K562 (cell line): ENCODE measurements around the gene MKLN1. TPM values are rescaled to one million over a fixed set of nuclear protein-coding genes. Genes with fewer than 3 reads are reported as not detected.

ENCODE experiments used
- ARID2 ChIP-seq: fragments of 450-650 bp; IDR thresholded peaks from 2 replicates; pipeline ENCODE4 v1.6.1; 2017; ENCODE audit warnings: antibody characterized with exemption, mild to moderate bottlenecking
- ARID3B ChIP-seq: fragments of 250-450 bp; sonication (Bioruptor Pico); IDR thresholded peaks from 2 replicates; pipeline ENCODE4 v1.4.0; 2020; ENCODE audit warnings: borderline replicate concordance
- CCNT2 ChIP-seq: IDR thresholded peaks from 2 replicates; pipeline ENCODE4 v1.6.1; 2011; ENCODE audit warnings: borderline replicate concordance, low read depth, mild to moderate bottlenecking, moderate library complexity, mixed read lengths, low read length; ENCODE audit not compliant: insufficient read length; ENCODE audit errors: extremely low read depth
- CHD4 ChIP-seq: fragments of 200-600 bp; sonication (generic); IDR thresholded peaks from 3 replicates; pipeline ENCODE4 v1.6.1; 2012; ENCODE audit warnings: low read depth, mild to moderate bottlenecking, mixed read lengths, low read length, inconsistent platforms; ENCODE audit not compliant: insufficient read depth, insufficient replicate concordance, poor library complexity, severe bottlenecking
- EP300 ChIP-seq: IDR thresholded peaks from 2 replicates; pipeline ENCODE4 v1.6.1; 2012; ENCODE audit warnings: low read length, improper control_type of control experiment
- ETS1 ChIP-seq: conservative IDR thresholded peaks from 2 replicates; pipeline ENCODE4 v1.6.1; 2011; ENCODE audit warnings: low read depth, mild to moderate bottlenecking, low read length; ENCODE audit not compliant: control insufficient read depth
- GABPB1 ChIP-seq: sonication (generic); formaldehyde crosslinking; IDR thresholded peaks from 2 replicates; pipeline ENCODE4 v1.8.0; 2022; ENCODE audit warnings: mild to moderate bottlenecking, missing genetic modification reagents
- GATA2 ChIP-seq: sonication (generic); formaldehyde crosslinking; IDR thresholded peaks from 2 replicates; pipeline ENCODE4 v1.4.0; 2020; ENCODE audit warnings: mild to moderate bottlenecking, missing genetic modification reagents
- KDM4B ChIP-seq, 2 experiments: fragments of 450-650 bp in 1 of 2; sonication (generic) in 1 of 2; IDR thresholded peaks; 2 replicates each; pipeline ENCODE4 v1.6.1; 2016 to 2017; ENCODE audit warnings: borderline replicate concordance in 2 of 2, antibody characterized with exemption in 1 of 2, low read depth in 1 of 2, mild to moderate bottlenecking in 1 of 2
- MAZ ChIP-seq, 2 experiments: fragments of 450-650 bp in 1 of 2; sonication (generic) in 1 of 2; formaldehyde crosslinking; IDR thresholded peaks in 1 of 2; conservative IDR thresholded peaks in 1 of 2; 2 replicates each; pipeline versions ENCODE4 v1.4.0 to v1.5.0; 2020; ENCODE audit warnings: mild to moderate bottlenecking in 1 of 2, missing genetic modification reagents in 1 of 2
- MCM3 ChIP-seq: fragments of 450-650 bp; IDR thresholded peaks from 2 replicates; pipeline ENCODE4 v1.6.1; 2016
- MCM7 ChIP-seq, 2 experiments: fragments of 450-650 bp; IDR thresholded peaks; 2 replicates each; pipeline ENCODE4 v1.6.1; 2016 to 2018
- MYNN ChIP-seq, 2 experiments: sonication (generic); formaldehyde crosslinking in 1 of 2; IDR thresholded peaks; 2 replicates each; pipeline versions ENCODE4 v1.5.0 to v1.6.1; 2016 to 2020; ENCODE audit warnings: antibody characterized with exemption in 1 of 2, missing genetic modification reagents in 1 of 2
- NKRF ChIP-seq: fragments of 450-650 bp; IDR thresholded peaks from 2 replicates; pipeline ENCODE4 v1.6.1; 2016; ENCODE audit warnings: borderline replicate concordance
- PCBP1 ChIP-seq: fragments of 200-400 bp; formaldehyde crosslinking; IDR thresholded peaks from 2 replicates; pipeline ENCODE4 v1.6.1; 2018; ENCODE audit warnings: mild to moderate bottlenecking, low read depth, low read length; ENCODE audit not compliant: poor library complexity, severe bottlenecking
- SMARCE1 ChIP-seq: fragments of 450-650 bp; IDR thresholded peaks from 2 replicates; pipeline ENCODE4 v1.7.1; 2016; ENCODE audit warnings: mild to moderate bottlenecking
- STAG1 ChIP-seq: sonication (generic); formaldehyde crosslinking; IDR thresholded peaks from 2 replicates; pipeline ENCODE4 v1.5.0; 2020; ENCODE audit warnings: missing genetic modification reagents, borderline replicate concordance
- THRAP3 ChIP-seq: fragments of 450-650 bp; IDR thresholded peaks from 2 replicates; pipeline ENCODE4 v1.6.1; 2016; ENCODE audit warnings: mild to moderate bottlenecking, inconsistent platforms, borderline replicate concordance
- ZFPM2 ChIP-seq: fragments of 250-450 bp; sonication (Bioruptor Pico); IDR thresholded peaks from 2 replicates; pipeline ENCODE4 v1.5.1; 2022; ENCODE audit warnings: mild to moderate bottlenecking
- ZNF134 ChIP-seq: fragments of 250-450 bp; sonication (Bioruptor Pico); conservative IDR thresholded peaks from 2 replicates; pipeline ENCODE4 v1.4.0; 2020
- ZNF146 ChIP-seq: IDR thresholded peaks from one replicate; pipeline ENCODE4 v1.6.1; 2018; ENCODE audit warnings: missing compliant biosample characterization; ENCODE audit not compliant: unreplicated experiment
- ZNF239 ChIP-seq: fragments of 250-450 bp; sonication (Bioruptor Pico); IDR thresholded peaks from 2 replicates; pipeline ENCODE4 v1.4.0; 2020; ENCODE audit warnings: mild to moderate bottlenecking
- ZNF253 ChIP-seq: fragments of 250-450 bp; sonication (Bioruptor Pico); conservative IDR thresholded peaks from 2 replicates; pipeline ENCODE4 v1.6.1; 2021; ENCODE audit warnings: mild to moderate bottlenecking
- ZNF717 ChIP-seq: fragments of 250-450 bp; sonication (Bioruptor Pico); IDR thresholded peaks from 2 replicates; pipeline ENCODE4 v1.5.0; 2021
- polyA plus RNA-seq, 8 experiments: library from polyadenylated mRNA; depleted of rRNA in 4 of 8; stranded (reverse) in 5 of 8; unstranded in 3 of 8; fragments of >200 nt; fragmentation: Nextera tagmentation in 2 of 8; fragmentation: Illumina TruSeq in 1 of 8; extraction: Ambion mirVana in 2 of 8; extraction: Trizol in 1 of 8; gene quantifications; 2 replicates each; pipeline versions ENCODE4 v1.2.1 to v1.2.3, GENCODE V29; 2011 to 2014; ENCODE audit warnings: inconsistent platforms in 1 of 8, missing spikeins in 1 of 8
- total RNA-seq, 7 experiments: library from RNA; depleted of rRNA in 6 of 7; stranded (reverse); fragments of >200 nt in 6 of 7; fragmentation: Illumina TruSeq in 2 of 7; extraction: Trizol in 2 of 7; gene quantifications; 2 replicates each; pipeline versions ENCODE4 v1.2.1 to v1.2.3, GENCODE V29; 2011 to 2021; ENCODE audit warnings: low replicate concordance in 1 of 7

The MKLN1 gene
- total and polyA plus RNA-seq, 9 of the 15 experiments (the other 6 are each of a cell fraction or from before 2014, with no cell fraction given): 18.6 to 80.4 (median 56.0) TPM

- peak; percentile 88 for TF ChIP-seq CCNT2
- no peak for TF ChIP-seq STAG1 (CRISPR knock-in tag)
- TF ChIP-seq GABPB1 (CRISPR knock-in tag): peak; percentile 85
- TF ChIP-seq THRAP3: no peak
- no peak for TF ChIP-seq ZNF146 (CRISPR knock-in tag)
- TF ChIP-seq NKRF: peak; percentile 62; the same call in 1 of the 2 replicates
- no peak for TF ChIP-seq SMARCE1
- peak; percentile 93 for TF ChIP-seq PCBP1
- no peak for TF ChIP-seq CHD4
- TF ChIP-seq ZFPM2 (CRISPR knock-in tag): 0 out of 2 replicates have a peak, but pooled peaks have one; percentile 42
- no peak for TF ChIP-seq ZNF134
- peak; percentile 28; the same call in 1 of the 2 replicates for TF ChIP-seq ARID2
- TF ChIP-seq ETS1: peak; percentile 71; the same call in 1 of the 2 replicates
- TF ChIP-seq MAZ (CRISPR knock-in tag; conservative IDR thresholded peaks at IDR 0.05 in 1 of 2, IDR thresholded peaks at IDR 0.05 in 1 of 2): peak; percentile 91 to 95
- TF ChIP-seq ARID3B (CRISPR knock-in tag): peak; percentile 82; the same call in 1 of the 2 replicates
- TF ChIP-seq ZNF253 (CRISPR knock-in tag): no peak
- TF ChIP-seq MCM3: no peak
- TF ChIP-seq ZNF717 (CRISPR knock-in tag): no peak
- peak in 1 of 2 experiments; percentile 74; a peak in 1 of 4 replicates for TF ChIP-seq KDM4B (IDR thresholded peaks at IDR 0.05; ENCODE audit: borderline replicate concordance in 2 of 2, low read depth in 1 of 2)
- no peak for TF ChIP-seq MCM7 (IDR thresholded peaks at IDR 0.05)
- TF ChIP-seq EP300: peak; percentile 28; the same call in 1 of the 2 replicates
- no peak for TF ChIP-seq GATA2 (CRISPR knock-in tag)
- no peak for TF ChIP-seq ZNF239
- no peak; the same call in 1 of the 2 replicates for TF ChIP-seq MYNN (IDR thresholded peaks at IDR 0.05)
- no peak for TF ChIP-seq MYNN (CRISPR knock-in tag; IDR thresholded peaks at IDR 0.05)
These were observed at the start of gene MKLN1 (continued) for GRCh38 chr7:131327626-131328376.
